ENCODE measurements around the gene KDSR. TPM values are rescaled to one million over a fixed set of nuclear protein-coding genes. Genes with fewer than 3 reads are reported as not detected.

KDSR gene
- total and polyA plus RNA-seq, 9 of the 15 experiments (the other 6 are each of a cell fraction or from before 2014, with no cell fraction given) = 4.0 to 24.7 (median 12.4) TPM

DNA sequence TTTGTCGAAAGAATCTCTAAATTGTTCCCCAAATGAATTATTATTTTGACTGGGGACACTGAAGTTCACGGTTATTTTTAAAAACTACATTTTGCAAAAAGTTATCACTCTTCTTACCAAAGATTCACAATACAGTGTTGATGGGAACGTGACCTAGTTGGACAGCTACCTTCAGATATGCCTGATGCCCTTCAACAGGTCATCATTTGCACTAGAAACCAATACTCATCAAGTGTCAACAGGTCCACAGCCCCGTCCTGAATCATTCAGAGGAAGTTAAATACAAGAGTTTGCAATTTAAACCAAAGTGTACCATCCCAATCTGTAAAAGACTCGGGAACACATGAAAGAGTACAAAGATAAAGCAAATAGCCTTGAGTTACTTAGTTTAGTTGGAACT lies 75.7 kb downstream of the KDSR start:
- Histone ChIP-seq H3K27me3 (ENCODE audit: control insufficient read depth in 2 of 2, insufficient read depth in 2 of 2, low read length in 2 of 2) (peaks cover 0 to 6% of the 10 kb centered on the region in 2 experiments; a peak in 2 of 5 replicates), H3K4me2 (ENCODE audit: insufficient read depth, low read length) (no peak overlapping the region), H3K4me1 (replicated peaks in 1 of 2; ENCODE audit: control insufficient read depth in 2 of 2, insufficient read depth in 2 of 2, low read length in 2 of 2) (no peaks in the 10 kb centered on the region), H3K4me3 (no peak overlapping the region), H4K20me1 (replicated peaks; ENCODE audit: control insufficient read depth, insufficient read depth, low read length) (no peaks in the 10 kb centered on the region), H3K79me2 (ENCODE audit: control insufficient read depth, insufficient read depth, low read length) (no peaks in the 10 kb centered on the region), H3K36me3 (ENCODE audit: control insufficient read depth, insufficient read depth, low read length) (no peaks in the 10 kb centered on the region), H3K9me1 (ENCODE audit: control insufficient read depth, insufficient read depth, low read length) (no peaks in the 10 kb centered on the region), H3K27ac (ENCODE audit: extremely low read depth, low read depth, low read length) (no peak overlapping the region), H3K9me3 (replicated peaks; ENCODE audit: control insufficient read depth, insufficient read depth, low read depth, low read length) (no peaks in the 10 kb centered on the region), H2AFZ (ENCODE audit: low read depth, low read length) (no peak overlapping the region), H3K9ac (ENCODE audit: insufficient read depth in 1 of 2, low read depth in 2 of 2, low read length in 2 of 2) (no peak overlapping the region)
- ATAC-seq = no peak
- ChIA-PET POLR2A (no interaction called here), CTCF (ENCODE audit: low intra/inter-chr PET ratio) (no interaction called here)
- TF ChIP-seq, protein P1, sequence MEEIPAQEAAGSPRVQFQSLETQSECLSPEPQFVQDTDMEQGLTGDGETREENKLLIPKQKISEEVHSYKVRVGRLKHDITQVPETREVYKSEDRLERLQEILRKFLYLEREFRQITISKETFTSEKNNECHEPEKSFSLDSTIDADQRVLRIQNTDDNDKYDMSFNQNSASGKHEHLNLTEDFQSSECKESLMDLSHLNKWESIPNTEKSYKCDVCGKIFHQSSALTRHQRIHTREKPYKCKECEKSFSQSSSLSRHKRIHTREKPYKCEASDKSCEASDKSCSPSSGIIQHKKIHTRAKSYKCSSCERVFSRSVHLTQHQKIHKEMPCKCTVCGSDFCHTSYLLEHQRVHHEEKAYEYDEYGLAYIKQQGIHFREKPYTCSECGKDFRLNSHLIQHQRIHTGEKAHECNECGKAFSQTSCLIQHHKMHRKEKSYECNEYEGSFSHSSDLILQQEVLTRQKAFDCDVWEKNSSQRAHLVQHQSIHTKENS (CRISPR knock-in tag; IDR thresholded peaks at IDR 0.05) = no peak
- TF ChIP-seq TGIF2 (CRISPR knock-in tag; IDR thresholded peaks at IDR 0.05) (no peak), XRCC4 (IDR thresholded peaks at IDR 0.05; ENCODE audit: extremely low read depth, insufficient read depth, insufficient read length) (no peak), TFAM (CRISPR knock-in tag; conservative IDR thresholded peaks at IDR 0.05) (no peak), ZFP36 (IDR thresholded peaks at IDR 0.05; ENCODE audit: low read depth, low read length, partially characterized antibody) (no peak), PRMT5 (CRISPR knock-in tag; IDR thresholded peaks at IDR 0.05) (no peak), ZNF764 (CRISPR knock-in tag; IDR thresholded peaks at IDR 0.05; ENCODE audit: low read depth) (no peak), CBFB (CRISPR knock-in tag; IDR thresholded peaks at IDR 0.05) (no peak), FOSL1 (tag; conservative IDR thresholded peaks at IDR 0.05) (no peak), SPI1 (IDR thresholded peaks at IDR 0.05; ENCODE audit: borderline replicate concordance, low read depth, low read length) (no peak)
- TF ChIP-seq, protein P2, sequence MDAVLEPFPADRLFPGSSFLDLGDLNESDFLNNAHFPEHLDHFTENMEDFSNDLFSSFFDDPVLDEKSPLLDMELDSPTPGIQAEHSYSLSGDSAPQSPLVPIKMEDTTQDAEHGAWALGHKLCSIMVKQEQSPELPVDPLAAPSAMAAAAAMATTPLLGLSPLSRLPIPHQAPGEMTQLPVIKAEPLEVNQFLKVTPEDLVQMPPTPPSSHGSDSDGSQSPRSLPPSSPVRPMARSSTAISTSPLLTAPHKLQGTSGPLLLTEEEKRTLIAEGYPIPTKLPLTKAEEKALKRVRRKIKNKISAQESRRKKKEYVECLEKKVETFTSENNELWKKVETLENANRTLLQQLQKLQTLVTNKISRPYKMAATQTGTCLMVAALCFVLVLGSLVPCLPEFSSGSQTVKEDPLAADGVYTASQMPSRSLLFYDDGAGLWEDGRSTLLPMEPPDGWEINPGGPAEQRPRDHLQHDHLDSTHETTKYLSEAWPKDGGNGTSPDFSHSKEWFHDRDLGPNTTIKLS (IDR thresholded peaks at IDR 0.05; ENCODE audit: borderline replicate concordance, low read depth) = no peak
- no peak for DNase-seq (ENCODE audit: extremely low read depth in 1 of 4, low spot score in 3 of 4)
- no TSS peak for BruUV-seq (replicated peaks)
- 0% methylated on average over 5 of the region's 5 CpGs for WGBS (ENCODE audit: insufficient coverage, low coverage, missing lambda C conversion rate)
- in situ Hi-C loops (cut with MboI) = no loop called here
- intact Hi-C loops (cut with micrococcal nuclease) = no loop called here
- no peak for FAIRE-seq
